HG03025 (cell line): ENCODE measurements around the gene CRISP3.

Experiments
- ATAC-seq: cut with Tn5 transposase; IDR thresholded peaks from one replicate; pipeline ENCODE4 v1.9.1; 2021; ENCODE audit warnings: mild to moderate bottlenecking, moderate library complexity; ENCODE audit not compliant: unreplicated experiment, low FRiP score

The CRISP3 gene

DNA sequence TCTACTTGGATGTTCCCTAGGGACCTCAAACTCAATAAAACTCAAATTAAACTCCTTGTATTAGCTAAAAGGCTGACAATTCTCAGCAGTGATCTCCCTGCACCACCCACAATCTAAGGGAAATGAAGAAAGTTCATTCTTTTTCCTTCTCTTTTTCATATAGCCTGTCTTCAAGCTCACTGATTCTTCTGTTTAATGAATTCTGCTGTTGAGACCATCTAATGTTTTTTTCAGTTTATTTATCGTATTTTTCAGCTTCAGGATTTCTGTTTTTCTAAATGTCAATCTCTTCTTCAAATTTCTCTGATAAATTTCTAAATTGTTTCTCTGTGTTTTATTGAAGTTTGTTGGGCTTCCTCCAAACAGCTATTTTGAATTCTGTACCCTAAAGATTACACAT, 50.7 kb downstream of the CRISP3 start:
- ATAC-seq = no peak

- ATAC-seq = no peak
Observed at GRCh38 chr6:49692534-49692933, 51.7 kb downstream of the CRISP3 start.
